ENCODE data around the gene INSYN1.
"Not testable (repeated sequence)": the region's sequence is repeated elsewhere in the genome, so short reads cannot be mapped to it uniquely, and the experiment has no call there.

DNA sequence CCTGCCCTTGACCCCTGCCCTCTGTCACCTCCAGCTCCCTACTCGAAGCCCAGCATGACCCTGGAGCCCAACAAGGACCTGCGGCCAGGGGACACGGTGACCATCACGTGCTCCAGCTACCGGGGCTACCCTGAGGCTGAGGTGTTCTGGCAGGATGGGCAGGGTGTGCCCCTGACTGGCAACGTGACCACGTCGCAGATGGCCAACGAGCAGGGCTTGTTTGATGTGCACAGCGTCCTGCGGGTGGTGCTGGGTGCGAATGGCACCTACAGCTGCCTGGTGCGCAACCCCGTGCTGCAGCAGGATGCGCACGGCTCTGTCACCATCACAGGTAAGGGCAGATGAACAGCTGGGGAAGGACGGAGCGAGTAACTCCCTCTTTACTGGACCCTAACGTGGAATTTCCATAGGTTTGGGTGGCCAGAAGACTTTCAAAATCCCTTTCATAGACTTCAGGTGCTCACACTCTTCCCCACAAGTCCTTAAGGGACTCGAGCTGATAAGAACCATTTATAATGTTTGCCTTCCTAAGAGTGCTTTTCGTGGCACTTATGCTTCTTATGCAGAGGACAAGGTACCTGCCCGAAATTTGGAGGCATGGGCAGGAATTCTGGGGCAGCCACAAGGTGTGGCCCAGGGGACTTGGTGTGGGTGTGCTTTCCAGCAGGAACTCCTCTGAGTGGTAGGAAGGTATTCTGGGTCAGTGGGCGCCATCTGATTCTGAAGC, 48.8 kb downstream of the INSYN1 start:
- not testable (repeated sequence) for TF ChIP-seq EZH2 (IDR thresholded peaks at IDR 0.05; ENCODE audit: borderline replicate concordance, insufficient read depth, low read length, poor library complexity, severe bottlenecking); REST (IDR thresholded peaks at IDR 0.05; ENCODE audit: borderline replicate concordance); CTCF (IDR thresholded peaks at IDR 0.05; ENCODE audit: poor library complexity, severe bottlenecking); POLR2AphosphoS5 (IDR thresholded peaks at IDR 0.05); RAD21 (conservative IDR thresholded peaks at IDR 0.05); EP300 (conservative IDR thresholded peaks at IDR 0.05; ENCODE audit: poor library complexity, severe bottlenecking); TAF1 (IDR thresholded peaks at IDR 0.05; ENCODE audit: low read depth)

All from neural cell (in vitro differentiated cells).